HCT116 (cell line): Measurements from ENCODE around the gene PCSK9. TPM values are rescaled to one million over a fixed set of nuclear protein-coding genes. Genes with fewer than 3 reads are reported as not detected.

Source experiments
- ATAC-seq: fragments of 200-7000 bp; cut with Tn5 transposase; 2 replicates; pipeline ENCODE4 v1.9.1; 2020; ENCODE audit warnings: mild to moderate bottlenecking, moderate library complexity
- BruUV-seq: library from RNA; stranded (reverse); fragments of 400-500 nt; replicated peaks from 2 replicates; lab custom pipeline; 2021; lab: Mats Ljungman, UMichigan
- CTCF ChIA-PET: fragments of 300-600 bp; sonication (Branson Sonifier 250); formaldehyde crosslinking; loops from one replicate; lab custom pipeline; 2021; ENCODE audit warnings: antibody characterized with exemption; lab: Charles Lee
- POLR2A ChIA-PET: fragments of 300-600, 350-600 bp; sonication (Branson Sonifier 250); formaldehyde crosslinking; loops from one replicate; lab custom pipeline; 2021; ENCODE audit warnings: antibody characterized with exemption; lab: Charles Lee
- RAD21 ChIA-PET, 2 experiments: fragments of 300-600 bp; sonication (Branson Sonifier 250); formaldehyde crosslinking; loops; one replicate each; lab custom pipeline; 2023; ENCODE audit warnings: low total read pairs in 2 of 2; ENCODE audit not compliant: uncharacterized antibody in 2 of 2, unreplicated experiment in 2 of 2, low non-redundant PET in 1 of 2; lab: Charles Lee
- DNase-seq: peaks from one replicate; pipeline ENCODE4 v3.0.0-alpha.2; 2010; ENCODE audit warnings: low read depth, low spot score
- H2AFZ ChIP-seq: fragments of 200-600 bp; shearing (Covaris generic), sonication (generic); 2 replicates; pipeline ENCODE4 v1.6.1; 2017; ENCODE audit warnings: low read depth, mixed run types, mixed read lengths, antibody characterized with exemption, low read length; ENCODE audit not compliant: poor library complexity, severe bottlenecking
- H3K27ac ChIP-seq: 2 replicates; pipeline ENCODE4 v1.5.1; 2012; ENCODE audit warnings: low read depth, low read length
- H3K27me3 ChIP-seq: fragments of 200-600 bp; sonication (generic); 2 replicates; pipeline ENCODE4 v1.6.1; 2016; ENCODE audit warnings: mixed run types, low read length, mixed read lengths; ENCODE audit not compliant: insufficient read depth
- H3K36me3 ChIP-seq, 2 experiments: fragments of 200-500 bp in 1 of 2; fragments of 200-600 bp in 1 of 2; sonication (Bioruptor generic) in 1 of 2; sonication (generic) in 1 of 2; 2 replicates each; pipeline versions ENCODE4 v1.5.1 to v1.6.1; 2014 to 2016; ENCODE audit warnings: low read length in 2 of 2, inconsistent platforms in 1 of 2, mixed read lengths in 1 of 2, mixed run types in 1 of 2; ENCODE audit not compliant: insufficient read depth in 2 of 2, control insufficient read depth in 1 of 2
- H3K4me1 ChIP-seq, 2 experiments: fragments of 200-600 bp in 1 of 2; sonication (generic) in 1 of 2; 2 replicates each; pipeline versions ENCODE4 v1.5.1 to v1.6.1; 2012 to 2017; ENCODE audit warnings: low read length in 2 of 2, inconsistent platforms in 1 of 2, mild to moderate bottlenecking in 1 of 2, mixed read lengths in 1 of 2, mixed run types in 1 of 2, moderate library complexity in 1 of 2; ENCODE audit not compliant: insufficient read depth in 2 of 2, control insufficient read depth in 1 of 2
- H3K4me2 ChIP-seq: fragments of 200-600 bp; sonication (generic); 2 replicates; pipeline ENCODE4 v1.6.1; 2017; ENCODE audit warnings: mixed run types, low read length, mixed read lengths
- H3K4me3 ChIP-seq, 2 experiments: fragments of 200-600 bp in 1 of 2; sonication (generic) in 1 of 2; replicated peaks in 1 of 2; 2 replicates each; pipeline ENCODE4 v1.5.1; 2011 to 2016; ENCODE audit warnings: low read length in 2 of 2, control low read depth in 1 of 2, low read depth in 1 of 2, mild to moderate bottlenecking in 1 of 2, mixed read lengths in 1 of 2, mixed run types in 1 of 2
- H3K79me2 ChIP-seq: fragments of 200-600 bp; sonication (generic); 2 replicates; pipeline ENCODE4 v1.6.1; 2017; ENCODE audit warnings: mild to moderate bottlenecking, mixed run types, low read length, moderate library complexity, mixed read lengths; ENCODE audit not compliant: insufficient read depth
- H3K9ac ChIP-seq: fragments of 200-600 bp; sonication (generic); 2 replicates; pipeline ENCODE4 v1.6.1; 2016; ENCODE audit warnings: low read length, mixed read lengths
- H3K9me2 ChIP-seq: fragments of 200-600 bp; sonication (generic), shearing (Covaris generic); 2 replicates; pipeline ENCODE4 v1.6.1; 2017; ENCODE audit warnings: mixed run types, mild to moderate bottlenecking, moderate library complexity; ENCODE audit not compliant: insufficient read depth
- H3K9me3 ChIP-seq, 2 experiments: fragments of 200-500 bp in 1 of 2; fragments of 200-600 bp in 1 of 2; sonication (Bioruptor generic) in 1 of 2; sonication (generic) in 1 of 2; 2 replicates each; pipeline ENCODE4 v1.6.1; 2014 to 2017; ENCODE audit warnings: low read length in 2 of 2, mixed read lengths in 2 of 2, inconsistent platforms in 1 of 2, low read depth in 1 of 2, mild to moderate bottlenecking in 1 of 2, mixed run types in 1 of 2, moderate library complexity in 1 of 2; ENCODE audit not compliant: control insufficient read depth in 1 of 2, insufficient read depth in 1 of 2
- H4K20me1 ChIP-seq: fragments of 200-600 bp; sonication (generic), shearing (Covaris generic); 2 replicates; pipeline ENCODE4 v1.6.1; 2017; ENCODE audit warnings: mixed run types, mild to moderate bottlenecking, moderate library complexity; ENCODE audit not compliant: insufficient read depth
- CBX3 ChIP-seq: IDR thresholded peaks from 2 replicates; pipeline ENCODE4 v1.6.1; 2012; ENCODE audit warnings: low read depth
- EGR1 ChIP-seq: IDR thresholded peaks from 2 replicates; pipeline ENCODE4 v1.6.1; 2012; ENCODE audit warnings: low read depth
- EZH2 ChIP-seq: fragments of 200-600 bp; sonication (generic); IDR thresholded peaks from 2 replicates; pipeline ENCODE4 v1.6.1; 2017; ENCODE audit warnings: antibody characterized with exemption, mixed run types
- EZH2phosphoT487 ChIP-seq: fragments of 200-600 bp; IDR thresholded peaks from 2 replicates; pipeline ENCODE4 v1.6.1; 2018; ENCODE audit warnings: antibody characterized with exemption, borderline replicate concordance
- FOSL1 ChIP-seq: IDR thresholded peaks from 2 replicates; pipeline ENCODE4 v1.6.1; 2012; ENCODE audit warnings: low read depth
- JUND ChIP-seq: IDR thresholded peaks from 2 replicates; pipeline ENCODE4 v1.6.1; 2012
- POLR2AphosphoS5 ChIP-seq: IDR thresholded peaks from 2 replicates; pipeline ENCODE4 v1.6.1; 2011; ENCODE audit warnings: mild to moderate bottlenecking, low read depth, low read length, moderate library complexity
- RAD21 ChIP-seq: IDR thresholded peaks from 2 replicates; pipeline ENCODE4 v1.6.1; 2012; ENCODE audit warnings: low read depth, mild to moderate bottlenecking
- SIN3A ChIP-seq: IDR thresholded peaks from 2 replicates; pipeline ENCODE4 v1.6.1; 2012; ENCODE audit warnings: low read depth
- SP1 ChIP-seq: IDR thresholded peaks from 2 replicates; pipeline ENCODE4 v1.6.1; 2012; ENCODE audit warnings: low read depth
- TCF7L2 ChIP-seq: IDR thresholded peaks from 2 replicates; pipeline ENCODE4 v1.7.0; 2011; ENCODE audit warnings: borderline replicate concordance, inconsistent platforms; ENCODE audit not compliant: insufficient read depth, insufficient read length; ENCODE audit errors: extremely low read depth
- YY1 ChIP-seq: IDR thresholded peaks from 2 replicates; pipeline ENCODE4 v1.6.1; 2011; ENCODE audit warnings: low read length, low read depth, moderate library complexity, mild to moderate bottlenecking; ENCODE audit not compliant: insufficient replicate concordance; ENCODE audit errors: extremely low read depth
- ZFX ChIP-seq: fragments of 450-650 bp; IDR thresholded peaks from 2 replicates; pipeline ENCODE4 v1.6.1; 2017
- ZNF274 ChIP-seq: fragments of 200-500 bp; sonication (Bioruptor generic); IDR thresholded peaks from 2 replicates; pipeline ENCODE4 v1.6.1; 2014; ENCODE audit warnings: mild to moderate bottlenecking, low read depth, low read length, inconsistent platforms
- intact Hi-C: fragments of 100-400 bp; cut with micrococcal nuclease; formaldehyde crosslinking; loops from 2 replicates; pipeline ENCODE4 v1.10.0; 2022
- total RNA-seq: library from RNA; stranded (reverse); gene quantifications from one replicate; pipeline ENCODE4 v1.2.1, GENCODE V29; 2021; ENCODE audit not compliant: unreplicated experiment
- TF ChIP-seq, protein P1 (sequence below): IDR thresholded peaks from 2 replicates; pipeline ENCODE4 v1.6.1; 2011; ENCODE audit warnings: mild to moderate bottlenecking, low read length, moderate library complexity; ENCODE audit not compliant: insufficient replicate concordance; ENCODE audit errors: extremely low read depth
- TF ChIP-seq, protein P2 (sequence below): IDR thresholded peaks from 2 replicates; pipeline ENCODE4 v1.6.1; 2012

The PCSK9 gene
- total RNA-seq, 1 experiment from 2014 or later: 39.6 TPM

DNA sequence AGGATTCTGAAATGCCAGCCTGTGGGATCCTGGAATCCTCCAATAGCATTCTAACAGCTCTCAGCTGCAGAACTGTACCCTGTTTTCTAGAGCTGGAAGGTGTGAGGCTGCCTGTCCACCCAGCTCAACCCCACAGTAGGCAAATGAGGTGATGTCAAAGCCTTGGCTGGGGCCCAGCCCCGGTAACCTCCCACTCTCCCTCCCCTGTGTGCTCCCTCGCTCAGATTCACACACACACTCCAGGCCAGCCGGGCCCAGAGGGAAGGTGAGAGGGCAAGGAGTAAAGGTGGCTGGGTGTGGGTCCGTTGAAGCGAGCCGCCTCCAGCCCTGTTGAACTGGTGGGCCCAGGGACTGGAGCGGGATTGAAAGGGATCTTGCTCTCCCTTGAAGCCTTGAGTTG lies 40.7 kb upstream of the PCSK9 start, which contains the start of gene BSND:
BSND (plus strand) TSS at position 257 of the 400 bp plus-strand sequence. CDS start 254 bp downstream, outside the sequence.
- TF ChIP-seq CBX3: no peak
- TF ChIP-seq FOSL1: no peak
- no peak for TF ChIP-seq SIN3A
- TF ChIP-seq ZFX: no peak
- TF ChIP-seq ZNF274: no peak
- no peak for TF ChIP-seq TCF7L2
- no peak for TF ChIP-seq EGR1
- no peak for TF ChIP-seq JUND
- no peak for TF ChIP-seq POLR2AphosphoS5
- TF ChIP-seq EZH2phosphoT487: no peak
- TF ChIP-seq EZH2: no peak
- TF ChIP-seq, protein P1, sequence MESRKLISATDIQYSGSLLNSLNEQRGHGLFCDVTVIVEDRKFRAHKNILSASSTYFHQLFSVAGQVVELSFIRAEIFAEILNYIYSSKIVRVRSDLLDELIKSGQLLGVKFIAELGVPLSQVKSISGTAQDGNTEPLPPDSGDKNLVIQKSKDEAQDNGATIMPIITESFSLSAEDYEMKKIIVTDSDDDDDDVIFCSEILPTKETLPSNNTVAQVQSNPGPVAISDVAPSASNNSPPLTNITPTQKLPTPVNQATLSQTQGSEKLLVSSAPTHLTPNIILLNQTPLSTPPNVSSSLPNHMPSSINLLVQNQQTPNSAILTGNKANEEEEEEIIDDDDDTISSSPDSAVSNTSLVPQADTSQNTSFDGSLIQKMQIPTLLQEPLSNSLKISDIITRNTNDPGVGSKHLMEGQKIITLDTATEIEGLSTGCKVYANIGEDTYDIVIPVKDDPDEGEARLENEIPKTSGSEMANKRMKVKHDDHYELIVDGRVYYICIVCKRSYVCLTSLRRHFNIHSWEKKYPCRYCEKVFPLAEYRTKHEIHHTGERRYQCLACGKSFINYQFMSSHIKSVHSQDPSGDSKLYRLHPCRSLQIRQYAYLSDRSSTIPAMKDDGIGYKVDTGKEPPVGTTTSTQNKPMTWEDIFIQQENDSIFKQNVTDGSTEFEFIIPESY: no peak
- TF ChIP-seq SP1: no peak
- TF ChIP-seq YY1: no peak
- TF ChIP-seq RAD21: no peak
- TF ChIP-seq, protein P2, sequence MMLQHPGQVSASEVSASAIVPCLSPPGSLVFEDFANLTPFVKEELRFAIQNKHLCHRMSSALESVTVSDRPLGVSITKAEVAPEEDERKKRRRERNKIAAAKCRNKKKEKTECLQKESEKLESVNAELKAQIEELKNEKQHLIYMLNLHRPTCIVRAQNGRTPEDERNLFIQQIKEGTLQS: no peak
- no peaks in the 10 kb centered on the region for H3K9me3 ChIP-seq
- H4K20me1 ChIP-seq: no peaks in the 10 kb centered on the region
- intact Hi-C loops: no loop called here
- H3K4me2 ChIP-seq: no peak within 1 kb of the TSS
- H3K9ac ChIP-seq: no peak within 1 kb of the TSS
- BruUV-seq: no TSS peak
- ChIA-PET POLR2A (no interaction called here), CTCF (interaction anchor here (2.3 to 5.8 kb wide), 3 partner anchors 23 to 53 kb away, joined by 6 to 85 read pairs (median 73); no protein-coding TSS in a partner anchor), RAD21 (no interaction called here)
- no peaks in the 10 kb centered on the region for H3K9me2 ChIP-seq
- H3K4me3 ChIP-seq: no peak within 1 kb of the TSS
- ATAC-seq (no peak), DNase-seq (no peak)
- H3K4me1 ChIP-seq: peaks cover 0 to 8% of the 10 kb centered on the region in 2 experiments; a peak in 1 of 4 replicates
- no peak within 1 kb of the TSS for H2AFZ ChIP-seq
- no peaks in the 10 kb centered on the region for H3K36me3 ChIP-seq
- H3K27ac ChIP-seq: no peak within 1 kb of the TSS
- H3K27me3 ChIP-seq: no peaks in the 10 kb centered on the region
- H3K79me2 ChIP-seq: no peaks in the 10 kb centered on the region
